Measurements from ENCODE around the gene CUL1.

The CUL1 gene

DNA sequence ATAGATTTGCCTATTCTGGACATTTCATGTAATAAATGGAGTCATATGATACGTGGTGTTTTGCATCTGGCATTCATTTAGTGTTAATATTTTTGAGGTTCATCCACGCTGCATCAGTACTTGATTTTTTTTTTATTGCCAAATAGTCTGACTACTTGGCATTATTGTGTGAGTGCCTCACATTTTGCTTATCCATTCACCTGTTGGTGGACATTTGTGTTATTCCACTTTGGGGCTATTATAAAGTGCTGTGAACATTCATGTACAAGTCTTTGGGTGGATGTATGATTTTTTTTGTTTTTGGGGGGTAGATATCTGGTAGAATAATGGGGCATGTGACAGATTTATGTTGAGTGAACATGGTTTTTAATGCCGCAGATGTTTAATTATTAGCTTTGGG is 19.7 kb downstream of the CUL1 start:
- DNase-seq (ENCODE audit: low spot score) = no peak

DNA sequence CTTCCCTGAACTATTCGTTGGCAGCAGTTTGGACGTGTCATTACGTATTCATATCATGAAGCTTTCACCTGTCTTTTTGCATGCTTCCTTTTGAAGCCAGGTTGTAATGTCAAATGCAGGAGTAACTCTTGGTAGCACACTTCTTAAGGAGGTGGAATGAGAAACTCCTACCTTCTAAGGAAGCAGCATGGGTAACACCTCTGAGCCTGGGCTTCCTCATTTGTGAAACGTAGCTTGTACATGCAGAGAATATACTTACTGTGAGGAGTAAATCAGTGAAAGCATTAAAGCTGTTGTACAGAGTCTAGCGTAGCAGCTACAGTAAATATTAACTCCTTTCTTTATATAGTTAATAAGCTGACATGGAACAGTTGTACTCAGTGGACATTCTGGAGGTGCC is 21.1 kb downstream of the CUL1 start:
- DNase-seq (ENCODE audit: low spot score) = no peak

DNA sequence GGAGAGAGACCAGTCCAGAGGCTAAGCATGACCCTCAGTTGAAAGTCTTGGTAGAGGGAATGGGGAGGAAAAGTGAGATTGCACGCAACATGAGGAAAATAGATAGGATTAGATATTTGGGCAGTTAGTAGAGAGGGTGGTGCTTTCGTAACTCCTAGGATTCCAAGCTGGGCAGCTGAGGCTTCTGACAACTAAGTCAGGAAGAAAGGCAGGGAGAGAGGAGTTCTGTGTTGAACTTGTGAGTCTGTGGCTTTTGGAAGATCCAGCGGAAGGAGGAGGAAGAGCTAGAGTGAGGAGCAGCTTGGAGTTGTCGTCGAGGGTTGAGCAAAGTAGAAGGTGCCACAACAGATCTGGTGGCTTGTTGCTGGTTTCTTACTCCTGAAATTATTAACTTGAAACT is 21.8 kb downstream of the CUL1 start:
- no peak for DNase-seq (ENCODE audit: low spot score)

DNA sequence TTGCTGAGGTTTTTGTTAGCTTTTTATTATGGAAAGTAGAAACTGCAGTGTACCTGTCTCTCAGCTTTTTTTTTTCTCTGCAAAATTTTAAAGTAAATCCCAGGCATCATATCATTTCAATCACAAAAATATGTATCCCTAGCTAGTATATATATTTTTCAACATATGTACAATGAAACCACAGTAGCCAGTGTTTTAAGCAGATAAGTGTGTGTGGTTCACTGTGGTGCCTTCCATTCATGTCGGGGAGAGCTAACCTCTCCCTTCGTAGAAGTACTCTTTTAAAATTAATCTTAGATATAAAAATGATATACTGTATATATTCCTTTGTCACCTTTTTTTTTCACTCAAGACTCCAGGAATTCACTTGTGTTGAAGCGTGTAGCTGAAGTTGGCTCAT is 22.7 kb downstream of the CUL1 start:
- no peak for DNase-seq (ENCODE audit: low spot score)

DNA sequence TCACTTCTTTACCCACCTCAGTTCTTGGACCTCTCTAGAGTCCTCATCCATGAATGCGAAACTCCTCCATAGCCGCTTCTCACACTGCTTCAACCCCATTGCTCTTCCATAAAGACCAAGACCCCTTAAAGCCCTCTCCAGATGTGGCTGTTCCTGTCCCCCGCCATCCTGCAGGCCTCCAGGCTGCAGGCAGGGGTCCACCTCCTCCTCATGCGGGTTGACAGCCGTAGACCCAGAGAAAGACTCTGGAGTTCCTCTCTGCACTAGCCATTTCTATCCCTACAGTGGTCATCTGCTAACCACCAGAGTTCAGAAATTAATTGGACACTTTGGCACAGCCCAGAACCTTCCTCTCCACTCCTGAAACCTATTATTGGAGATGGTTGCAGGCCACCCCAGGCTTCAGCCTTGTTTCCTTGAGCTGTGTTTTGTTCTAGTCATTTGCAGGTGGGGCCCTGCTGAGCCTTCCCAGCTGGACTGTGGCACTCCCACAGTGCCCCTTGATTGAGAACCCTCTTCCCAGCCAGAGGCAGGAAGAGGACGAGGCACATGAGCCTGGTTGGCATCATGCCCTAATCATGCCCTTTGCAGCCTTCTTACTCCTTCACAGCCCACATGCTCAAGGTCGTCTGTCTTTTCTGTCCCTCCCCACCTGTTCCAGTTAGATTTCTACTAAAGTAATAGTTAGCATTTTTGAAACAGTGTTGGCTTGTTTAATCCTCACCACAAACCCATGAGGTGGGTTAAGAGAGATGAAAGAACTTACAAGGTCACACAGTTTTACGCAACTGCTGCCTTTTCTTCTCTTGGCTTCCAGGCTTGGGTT is 23.9 kb downstream of the CUL1 start:
- no peak for DNase-seq (ENCODE audit: low spot score)

DNA sequence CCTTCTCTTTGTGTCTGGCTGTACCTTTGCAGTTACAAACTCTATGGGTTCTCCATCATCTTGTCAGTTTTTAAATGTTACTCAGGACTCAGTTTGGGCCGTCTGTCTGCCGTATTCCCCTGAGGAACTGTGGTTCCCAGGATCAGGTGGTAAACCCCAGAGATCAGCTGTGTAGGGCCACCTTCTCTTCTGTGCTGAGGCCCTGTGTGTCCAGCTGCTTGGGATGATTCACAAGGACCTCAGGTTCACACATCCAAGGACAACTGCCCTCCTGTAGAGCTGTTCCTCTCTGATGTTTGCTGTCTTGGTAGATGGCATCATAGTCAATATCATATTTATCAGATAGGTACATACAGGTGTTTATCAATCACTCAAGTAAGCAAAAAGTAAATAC is 24.5 kb downstream of the CUL1 start:
- DNase-seq (ENCODE audit: low spot score) = no peak

DNA sequence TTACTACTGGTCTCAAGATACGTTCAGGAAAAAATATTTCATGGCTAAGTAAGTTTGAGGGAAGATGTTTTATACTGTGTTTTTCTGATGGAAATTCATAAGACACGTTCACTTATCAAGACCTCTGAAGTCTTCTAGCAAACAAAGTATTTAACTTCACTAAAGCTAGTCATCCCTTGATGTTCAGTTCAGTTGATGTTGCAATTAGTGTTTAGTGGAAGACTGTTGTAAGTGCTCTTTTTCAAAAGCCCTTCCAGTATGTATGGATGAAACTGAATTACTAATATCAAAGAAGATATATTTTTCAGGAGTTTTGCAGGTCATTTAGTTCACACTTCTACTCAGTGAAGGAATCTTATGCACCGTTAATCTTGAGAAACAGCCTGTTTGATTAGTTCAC is 25.1 kb downstream of the CUL1 start:
- no peak for DNase-seq (ENCODE audit: low spot score)

DNA sequence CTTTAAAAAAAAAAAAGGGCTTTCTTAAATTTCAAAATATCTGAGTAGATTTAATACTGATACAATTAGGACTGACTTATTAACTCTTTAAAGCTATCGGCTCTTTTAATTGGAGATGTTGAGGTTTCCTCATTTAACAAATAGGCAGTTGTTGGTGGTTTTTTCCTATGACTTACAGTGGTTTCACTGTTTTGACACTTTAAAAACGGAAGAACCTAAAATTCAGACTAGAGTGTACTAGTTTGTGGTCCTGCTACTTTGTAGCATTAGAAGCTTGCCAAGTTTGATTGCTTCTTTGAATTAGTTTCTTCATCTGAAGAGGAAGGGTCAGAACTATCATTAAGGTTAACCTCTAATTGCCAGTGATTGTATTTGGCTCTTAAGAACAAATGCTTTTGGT is 27.7 kb downstream of the CUL1 start:
- DNase-seq (ENCODE audit: low spot score) = no peak

DNA sequence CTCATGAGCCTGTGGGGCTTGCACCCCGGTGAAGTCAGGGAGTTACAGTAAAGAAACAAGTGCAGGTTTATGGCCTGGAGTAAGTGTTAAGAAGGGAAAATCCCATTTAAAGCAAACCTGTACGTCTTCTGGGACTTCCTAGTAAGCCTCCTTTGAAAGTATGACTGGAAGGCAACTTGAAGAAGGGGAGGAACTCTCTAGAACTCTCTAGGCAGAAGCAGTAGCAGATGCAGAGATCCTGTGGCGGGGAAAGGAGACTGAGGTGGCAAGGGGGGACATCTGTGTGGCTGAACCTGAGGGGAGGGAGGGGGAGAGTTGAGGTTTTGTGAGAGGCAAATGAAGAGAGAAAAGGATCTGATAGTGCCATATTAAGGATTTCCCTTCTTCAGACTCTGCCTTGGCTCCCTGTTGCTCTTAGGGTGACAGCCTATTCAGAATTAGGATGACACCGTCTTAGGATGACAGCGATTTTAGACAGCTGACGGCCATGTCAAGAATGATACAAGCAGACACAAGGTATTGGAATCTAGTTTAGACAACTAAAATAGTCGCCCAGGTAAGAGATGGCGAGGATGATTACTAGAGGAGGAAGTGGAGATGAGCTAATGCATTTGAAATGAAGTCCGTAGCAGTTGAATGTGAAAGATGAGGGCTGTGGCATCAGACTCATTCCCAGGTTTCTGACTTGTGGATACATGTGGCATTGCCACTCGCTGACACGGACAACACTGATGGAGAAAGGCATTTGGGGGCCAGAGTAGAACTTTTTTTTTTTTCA is 29.0 kb downstream of the CUL1 start:
- DNase-seq (ENCODE audit: low spot score) = no peak

DNA sequence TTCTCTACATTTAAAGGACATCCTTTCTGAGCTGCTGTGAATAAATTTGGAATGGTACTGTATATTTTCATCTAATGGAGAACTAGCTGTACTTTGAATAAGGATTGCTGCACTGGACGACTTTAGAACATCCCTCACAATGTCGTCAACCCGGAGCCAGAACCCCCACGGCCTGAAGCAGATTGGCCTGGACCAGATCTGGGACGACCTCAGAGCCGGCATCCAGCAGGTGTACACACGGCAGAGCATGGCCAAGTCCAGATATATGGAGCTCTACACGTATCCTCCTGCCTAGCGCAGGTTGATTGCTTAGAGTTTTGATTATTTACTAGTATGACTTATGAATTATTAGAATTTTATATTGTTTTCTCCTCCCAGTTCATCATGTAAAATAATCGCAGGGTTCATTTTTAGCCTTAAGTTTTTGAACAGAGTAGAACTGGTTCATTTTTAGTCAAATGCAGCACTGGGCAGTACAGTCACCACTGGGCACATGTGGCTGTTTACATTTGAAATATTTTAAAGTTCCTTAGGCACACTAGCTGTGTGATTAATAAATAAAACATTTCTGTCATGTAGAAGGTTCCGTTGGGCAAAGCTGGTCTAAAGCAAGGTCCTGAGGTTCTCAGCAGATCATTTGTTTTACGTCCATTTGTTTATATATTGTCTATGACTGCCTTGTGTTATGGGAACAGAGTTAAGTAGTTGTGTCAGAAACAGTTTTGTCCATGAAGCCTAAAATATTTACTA is 31.5 kb downstream of the CUL1 start:
- no peak for DNase-seq (ENCODE audit: low spot score)

DNA sequence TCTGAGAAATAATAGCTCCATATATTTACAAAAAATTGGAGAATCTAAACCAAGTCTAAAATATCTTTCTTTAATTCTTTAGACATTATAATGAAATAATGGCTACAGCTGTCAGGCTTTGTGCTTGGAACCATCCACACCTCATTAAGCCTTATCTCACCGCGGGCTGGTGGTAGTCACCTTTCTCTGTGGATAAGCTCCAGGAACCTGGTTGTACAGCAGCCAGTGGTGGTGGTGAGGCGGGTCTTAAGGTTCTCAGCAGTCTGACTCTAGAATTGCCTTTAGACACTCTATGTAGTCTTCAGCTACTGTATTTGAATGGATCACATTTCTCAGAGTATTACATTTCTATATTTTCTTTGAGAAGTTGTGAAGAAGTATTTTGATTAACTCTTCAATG is 34.2 kb downstream of the CUL1 start:
- no peak for DNase-seq (ENCODE audit: low spot score)

DNA sequence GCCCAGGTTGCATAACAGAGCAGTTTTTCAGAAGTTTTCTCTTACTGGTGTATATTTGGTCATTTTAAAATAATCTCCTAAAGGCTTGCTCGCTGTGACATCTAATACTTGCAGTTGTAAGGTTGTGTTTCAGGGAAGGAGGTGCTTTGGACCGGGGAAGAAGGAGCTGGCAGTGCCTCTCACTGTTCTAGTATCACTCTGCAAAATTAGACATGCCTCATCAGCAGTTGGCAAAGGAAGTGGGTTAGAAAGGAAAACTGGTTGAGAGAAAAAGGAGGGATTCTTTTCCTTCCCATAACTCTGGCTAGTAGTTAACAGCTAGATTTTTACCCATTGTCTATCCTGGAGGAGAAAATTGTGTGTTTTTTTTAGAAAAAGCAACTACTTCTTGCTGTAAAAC is 34.8 kb downstream of the CUL1 start:
- no peak for DNase-seq (ENCODE audit: low spot score)

DNA sequence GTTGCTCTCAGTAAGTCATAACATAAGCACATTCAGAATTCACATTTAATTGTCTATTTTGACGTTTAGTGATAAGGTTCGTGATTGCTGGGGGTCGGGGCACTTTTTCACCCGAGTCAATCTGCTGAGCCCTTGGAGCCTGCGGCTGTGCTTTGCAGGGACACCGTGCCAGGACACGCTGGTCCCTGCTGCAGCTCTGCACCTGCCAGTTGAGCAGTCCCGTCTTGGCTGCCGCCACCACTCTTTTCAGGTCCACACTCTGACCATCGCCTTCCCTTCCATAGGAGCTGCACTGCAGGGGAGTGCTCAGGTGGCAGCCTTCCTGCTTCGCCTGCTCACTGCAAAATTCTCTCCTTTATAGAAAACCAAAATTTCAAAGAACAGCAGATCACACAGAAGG is 36.4 kb downstream of the CUL1 start:
- no peak for DNase-seq (ENCODE audit: low spot score)

DNA sequence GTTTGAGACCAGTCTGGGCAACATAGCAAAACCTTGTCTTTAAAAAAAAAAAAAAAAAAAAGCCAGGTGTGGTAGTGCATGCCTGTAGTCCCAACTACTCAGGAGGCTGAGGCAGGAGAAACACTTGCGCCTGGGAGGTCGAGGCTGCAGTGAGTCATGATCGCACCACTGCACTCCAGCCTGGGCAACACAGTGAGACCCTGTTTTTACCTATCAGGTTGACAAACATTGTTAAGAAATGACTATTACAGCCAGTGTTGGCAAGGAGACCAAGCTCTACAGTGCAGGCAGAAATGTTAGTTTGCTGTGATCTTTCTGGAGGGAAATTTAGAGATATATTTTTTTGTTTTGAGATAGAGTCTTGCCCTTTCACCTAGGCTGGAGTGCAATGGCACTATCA is 37.3 kb downstream of the CUL1 start:
- no peak for DNase-seq (ENCODE audit: low spot score)

DNA sequence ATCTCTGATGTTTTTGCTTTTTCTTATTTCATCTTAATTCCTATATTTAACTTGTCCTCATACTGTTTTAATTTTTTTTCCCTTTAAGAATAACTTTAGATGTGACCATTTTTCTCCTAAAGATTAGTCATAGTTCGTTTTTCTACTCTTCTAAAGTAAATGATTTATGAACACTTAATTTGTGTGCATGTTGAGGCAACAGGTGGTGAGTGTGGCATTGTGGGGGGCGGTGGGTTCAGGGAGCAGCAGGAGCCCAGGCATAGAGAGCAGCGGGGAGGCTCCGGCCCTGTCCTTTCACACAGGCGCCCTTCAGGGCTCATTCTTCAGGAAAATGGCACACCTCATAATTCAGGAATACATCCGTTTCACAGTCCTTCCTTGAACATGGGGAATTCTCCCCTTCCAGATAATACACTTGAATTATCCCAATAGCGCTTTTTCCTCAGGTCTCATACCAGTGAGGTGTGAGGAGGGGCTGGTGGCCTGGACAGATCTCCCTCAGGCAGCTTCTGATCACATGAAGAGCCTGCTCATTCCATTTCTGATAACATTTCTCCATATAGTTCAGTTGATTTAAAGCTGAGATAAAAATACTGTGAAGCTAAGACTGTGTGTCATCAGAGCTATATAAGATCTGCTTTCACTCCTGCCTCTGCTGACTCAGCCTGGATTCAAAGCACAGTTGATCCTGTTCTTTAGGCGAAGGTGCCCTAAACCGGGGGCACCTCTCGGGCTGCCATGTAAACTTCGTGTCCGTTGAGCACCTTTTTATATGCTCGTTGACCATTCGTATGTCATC is 40.2 kb downstream of the CUL1 start:
- no peak for DNase-seq (ENCODE audit: low spot score)

DNA sequence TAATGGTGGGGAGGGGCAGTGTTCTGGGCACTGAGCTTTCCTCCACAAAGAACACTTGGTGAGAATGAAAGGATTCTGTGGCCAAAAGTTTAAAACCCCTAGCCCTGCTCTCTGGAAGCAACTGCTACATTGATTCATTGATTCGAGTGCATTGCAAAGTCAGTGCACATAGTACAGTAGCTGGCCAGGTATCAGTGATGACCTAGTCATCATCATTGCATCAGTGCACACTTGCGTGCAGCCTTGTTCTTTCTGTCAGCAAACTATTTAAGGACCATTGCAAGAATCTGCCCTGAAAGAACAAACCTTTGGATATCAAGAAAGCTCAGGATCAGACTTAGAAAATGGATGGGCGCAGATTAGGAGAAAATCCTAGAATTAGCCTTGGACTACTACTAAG is 47.4 kb downstream of the CUL1 start:
- no peak for DNase-seq (ENCODE audit: low spot score)

DNA sequence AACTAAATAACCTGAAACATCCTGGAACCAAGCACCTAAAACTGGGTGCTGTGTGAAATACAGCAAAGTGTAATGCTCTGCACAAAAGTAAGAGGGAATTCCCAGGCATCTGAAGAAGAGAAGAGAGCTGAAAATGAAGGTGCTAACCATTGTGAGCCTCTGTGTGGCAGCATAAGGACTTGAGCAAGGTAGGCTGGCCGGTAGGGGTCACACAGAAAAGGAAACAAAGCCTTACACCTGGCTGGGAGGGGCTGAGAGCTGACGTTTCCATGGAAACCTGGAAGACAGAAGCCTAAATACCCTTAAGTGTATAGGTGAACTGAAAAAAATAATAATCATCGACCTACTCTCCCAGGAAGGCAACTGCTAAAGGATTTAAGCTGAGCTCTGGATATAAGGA is 48.6 kb downstream of the CUL1 start:
- DNase-seq (ENCODE audit: low spot score) = no peak

DNA sequence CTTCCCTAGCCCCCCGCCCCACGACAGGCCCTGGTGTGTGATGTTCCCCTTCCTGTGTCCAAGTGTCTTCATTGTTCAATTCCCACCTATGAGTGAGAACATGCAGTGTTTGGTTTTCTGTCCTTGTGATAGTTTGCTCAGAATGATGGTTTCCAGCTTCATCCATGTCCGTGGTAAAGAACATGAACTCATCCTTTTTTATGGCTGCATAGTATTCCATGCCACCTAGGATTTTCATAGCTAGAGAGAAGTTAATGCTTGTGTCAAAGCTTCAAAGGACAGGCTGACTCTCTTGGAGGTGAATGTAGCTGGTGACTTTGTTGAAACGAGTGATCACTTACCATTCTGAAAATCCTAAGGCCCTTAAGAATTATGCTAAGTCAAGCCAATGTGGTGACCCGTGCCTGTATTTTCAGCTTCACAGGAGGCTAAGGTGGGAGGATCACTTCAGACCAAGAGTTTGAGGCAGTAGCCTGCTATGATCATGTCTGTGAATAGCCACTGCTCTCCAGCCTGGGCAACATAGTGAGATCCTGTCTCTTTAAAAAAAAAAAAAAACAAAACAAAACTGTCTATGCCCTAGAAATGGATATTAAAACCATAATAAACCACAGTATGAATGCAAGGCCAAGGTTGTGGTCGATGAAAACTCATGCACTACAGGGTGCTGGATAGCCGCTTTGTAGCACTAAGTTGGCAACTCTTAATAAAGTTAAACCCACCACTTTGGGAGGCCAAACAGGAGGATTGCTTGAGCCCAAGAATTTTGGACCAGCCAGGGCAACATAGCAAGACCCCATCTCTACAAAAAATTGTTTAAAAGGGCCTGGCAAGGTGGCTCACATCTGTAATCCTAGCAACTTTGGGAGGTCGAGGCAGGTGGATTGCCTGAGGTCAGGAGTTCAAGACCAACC is 52.0 kb downstream of the CUL1 start:
- DNase-seq (ENCODE audit: low spot score) = no peak

DNA sequence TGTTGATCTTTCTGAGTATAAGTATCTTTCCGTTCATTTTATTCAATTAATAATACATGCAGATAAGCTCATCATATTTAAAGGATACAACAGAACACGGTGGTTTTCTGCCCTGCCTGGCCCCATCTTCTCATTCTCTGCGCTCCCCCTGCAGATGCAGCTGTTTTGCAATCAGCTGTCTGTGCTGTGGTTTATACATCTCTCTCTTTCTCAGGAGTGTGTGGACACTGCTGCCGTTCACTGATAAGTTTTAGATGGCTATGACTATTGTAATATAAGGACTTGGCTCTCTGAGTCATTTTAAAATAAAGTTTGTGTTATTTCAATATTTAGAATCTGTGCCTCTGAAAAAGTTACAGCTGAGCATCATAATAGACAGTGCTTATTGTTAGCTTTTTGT is 54.5 kb downstream of the CUL1 start:
- DNase-seq (ENCODE audit: low spot score) = no peak

DNA sequence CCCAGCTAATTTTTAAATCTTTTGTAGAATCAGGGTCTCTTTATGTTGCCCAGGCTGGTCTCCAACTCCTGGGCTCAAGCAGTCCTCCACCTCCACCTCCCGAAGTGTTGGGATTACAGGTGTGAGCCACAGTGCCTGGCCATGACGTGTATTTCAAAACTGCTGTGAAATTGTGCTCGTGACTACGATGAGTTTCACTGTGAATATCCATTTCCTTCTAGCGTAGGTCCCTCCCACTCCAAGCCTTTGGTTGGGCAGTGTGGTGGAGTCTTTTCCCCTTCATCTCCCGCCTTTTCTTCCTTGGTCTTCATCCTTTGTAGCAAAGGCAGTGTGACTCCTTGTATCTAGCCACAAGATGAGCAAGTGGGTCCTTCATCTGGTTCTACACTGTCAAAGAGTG is 56.2 kb downstream of the CUL1 start:
- DNase-seq (ENCODE audit: low spot score) = no peak

Data from GM03348 (cell line).